Body of pancreas (tissue), 4 donors: ENCODE data around the gene MAL. TPM values are rescaled to one million over a fixed set of nuclear protein-coding genes. Genes with fewer than 3 reads are reported as not detected.

Experiments
- ATAC-seq: fragments of 150-250 bp; one replicate; pipeline ENCODE4 v1.9.1; 2016
- DNase-seq, 4 donors: peaks; one replicate each; pipeline ENCODE4 v3.0.0-alpha.2; 2019
- H3K27ac ChIP-seq, 4 donors: fragments of 200-600 bp; sonication (generic); 1 replicate in 3 of 4; 2 replicates in 1 of 4; pipeline versions ENCODE4 v1.5.1 to v1.6.1; 2016 to 2019; ENCODE audit warnings: mild to moderate bottlenecking in 1 of 4, mixed read lengths in 1 of 4, moderate library complexity in 1 of 4
- H3K27me3 ChIP-seq, 2 donors: fragments of 200-600 bp; sonication (generic); one replicate each; pipeline ENCODE4 v1.6.0; 2016; ENCODE audit warnings: mild to moderate bottlenecking in 1 of 2
- H3K36me3 ChIP-seq, 2 donors: fragments of 200-600 bp; sonication (generic); replicated peaks in 1 of 2; 2 replicates each; pipeline ENCODE4 v1.5.1; 2016; ENCODE audit warnings: low read depth in 2 of 2; ENCODE audit not compliant: insufficient read depth in 1 of 2
- H3K4me1 ChIP-seq: fragments of 200-600 bp; sonication (generic); one replicate; pipeline ENCODE4 v1.6.0; 2016
- H3K4me3 ChIP-seq, 2 donors: fragments of 200-600 bp; sonication (generic); 1 replicate in 1 of 2; 2 replicates in 1 of 2; pipeline ENCODE4 v1.5.1; 2016 to 2019
- H3K9me3 ChIP-seq, 3 donors: fragments of 200-600 bp; sonication (generic); 1 replicate in 2 of 3; 2 replicates in 1 of 3; pipeline ENCODE4 v1.5.1; 2016
- CTCF ChIP-seq, 7 experiments: fragments of 450-650 bp in 4 of 7; fragments of 200-600 bp in 3 of 7; sonication (generic) in 3 of 7; IDR thresholded peaks; one replicate each; pipeline ENCODE4 v1.5.1; 2016 to 2019; ENCODE audit warnings: antibody characterized with exemption in 7 of 7
- POLR2A ChIP-seq, 3 donors: fragments of 450-650 bp; IDR thresholded peaks; one replicate each; pipeline ENCODE4 v1.6.1; 2016; ENCODE audit warnings: antibody characterized with exemption in 3 of 3, mild to moderate bottlenecking in 2 of 3
- WGBS, 2 donors: methylation state at CpG; one replicate each; pipeline ENCODE4 v1.1.5; 2017; 5-methylcytosine and 5-hydroxymethylcytosine counted together
- intact Hi-C: fragments of 100-400 bp; cut with DNase I; formaldehyde crosslinking; loops from one replicate; pipeline ENCODE4 v1.15.1; 2023
- total RNA-seq, 2 donors: library from RNA; depleted of rRNA; stranded (reverse); fragments of >200 nt; gene quantifications; one replicate each; pipeline ENCODE4 v1.1.0, GENCODE V29; 2016

Gene MAL
- total RNA-seq, 2 donors from 2014 or later, result not detected

- TF ChIP-seq POLR2A (IDR thresholded peaks at IDR 0.05) (no peak), CTCF (IDR thresholded peaks at IDR 0.05) (peak in 3 of 7 experiments; percentile 6 to 22 (median 20))
- Histone ChIP-seq H3K27me3 (no peaks in the 10 kb centered on the region), H3K9me3 (no peaks in the 10 kb centered on the region), H3K36me3 (no peaks in the 10 kb centered on the region), H3K4me3 (no peak overlapping the region), H3K4me1 (peaks cover 7% of the 10 kb centered on the region), H3K27ac (no peak overlapping the region)
- intact Hi-C loops, result no loop called here
- 23 to 27% methylated on average over 4 to 11 of the region's 11 CpGs for WGBS, 2 donors
- no peak for ATAC-seq
- peak in 1 of 4 donors; percentile 29 for DNase-seq
These were observed 28.0 kb downstream of the MAL start for GRCh38 chr2:95053543-95053942.

GRCh38 chr2:95054016-95054415 lies 28.5 kb downstream of the MAL start:
- Histone ChIP-seq H3K9me3 (no peaks in the 10 kb centered on the region), H3K27me3 (no peaks in the 10 kb centered on the region), H3K4me3 (no peak overlapping the region), H3K36me3 (no peaks in the 10 kb centered on the region), H3K4me1 (peaks cover 10% of the 10 kb centered on the region), H3K27ac (no peak overlapping the region)
- intact Hi-C loops, result no loop called here
- no peak for TF ChIP-seq CTCF (IDR thresholded peaks at IDR 0.05)
- no peak for TF ChIP-seq POLR2A (IDR thresholded peaks at IDR 0.05)
- DNase-seq, result no peak
- no peak for ATAC-seq
- 53 to 60% methylated on average over 5 of the region's 5 CpGs for WGBS, 2 donors

- H3K27ac ChIP-seq, result no peak overlapping the region
These were observed 29.8 kb downstream of the MAL start for GRCh38 chr2:95055262-95055661.

GRCh38 chr2:95056044-95056443 lies 30.5 kb downstream of the MAL start:
- no peak for DNase-seq

More at GRCh38 chr2:95055262-95055661, 29.8 kb downstream of the MAL start:
- no peaks in the 10 kb centered on the region for H3K9me3 ChIP-seq
- no peaks in the 10 kb centered on the region for H3K27me3 ChIP-seq
- peaks cover 21% of the 10 kb centered on the region for H3K4me1 ChIP-seq
- intact Hi-C loops, result no loop called here
- ATAC-seq (no peak), DNase-seq (no peak)
- TF ChIP-seq POLR2A (IDR thresholded peaks at IDR 0.05) (no peak), CTCF (IDR thresholded peaks at IDR 0.05) (no peak)
- no peaks in the 10 kb centered on the region for H3K36me3 ChIP-seq
- WGBS, 2 donors, result 56 to 71% methylated on average over 3 of the region's 3 CpGs
- no peak overlapping the region for H3K4me3 ChIP-seq

More at GRCh38 chr2:95056044-95056443, 30.5 kb downstream of the MAL start:
- no peak overlapping the region for H3K4me3 ChIP-seq
- no peak overlapping the region for H3K27ac ChIP-seq
- no peak for ATAC-seq
- TF ChIP-seq POLR2A (IDR thresholded peaks at IDR 0.05), result no peak
- TF ChIP-seq CTCF (IDR thresholded peaks at IDR 0.05), result no peak
- no peaks in the 10 kb centered on the region for H3K36me3 ChIP-seq
- H3K9me3 ChIP-seq, result no peaks in the 10 kb centered on the region
- H3K4me1 ChIP-seq, result peaks cover 21% of the 10 kb centered on the region
- 61 to 84% methylated on average over 2 to 8 of the region's 8 CpGs for WGBS, 2 donors
- intact Hi-C loops, result no loop called here
- no peaks in the 10 kb centered on the region for H3K27me3 ChIP-seq
